ENCODE measurements around the gene MED27.

DNA sequence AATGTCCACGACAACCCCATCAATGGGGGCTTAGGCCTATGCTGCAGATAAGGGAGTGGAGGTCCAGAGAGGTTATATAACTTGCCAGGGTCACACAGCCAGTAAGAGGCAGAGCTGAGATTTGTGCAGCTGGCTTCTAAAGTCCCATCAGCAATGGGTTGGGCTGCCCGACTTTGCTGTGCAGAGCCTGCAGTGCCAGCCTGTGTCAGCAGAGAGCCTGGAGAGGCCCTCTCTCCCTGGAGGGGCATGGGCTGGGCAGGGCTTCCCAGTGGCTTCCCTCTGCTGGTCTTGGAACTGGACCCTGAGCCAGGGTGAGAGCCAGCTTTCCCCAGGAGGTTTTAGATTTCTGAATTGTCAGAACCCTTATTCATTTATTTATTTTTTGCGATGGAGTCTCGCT lies 262.6 kb downstream of the MED27 start:
- TF ChIP-seq, protein P1, sequence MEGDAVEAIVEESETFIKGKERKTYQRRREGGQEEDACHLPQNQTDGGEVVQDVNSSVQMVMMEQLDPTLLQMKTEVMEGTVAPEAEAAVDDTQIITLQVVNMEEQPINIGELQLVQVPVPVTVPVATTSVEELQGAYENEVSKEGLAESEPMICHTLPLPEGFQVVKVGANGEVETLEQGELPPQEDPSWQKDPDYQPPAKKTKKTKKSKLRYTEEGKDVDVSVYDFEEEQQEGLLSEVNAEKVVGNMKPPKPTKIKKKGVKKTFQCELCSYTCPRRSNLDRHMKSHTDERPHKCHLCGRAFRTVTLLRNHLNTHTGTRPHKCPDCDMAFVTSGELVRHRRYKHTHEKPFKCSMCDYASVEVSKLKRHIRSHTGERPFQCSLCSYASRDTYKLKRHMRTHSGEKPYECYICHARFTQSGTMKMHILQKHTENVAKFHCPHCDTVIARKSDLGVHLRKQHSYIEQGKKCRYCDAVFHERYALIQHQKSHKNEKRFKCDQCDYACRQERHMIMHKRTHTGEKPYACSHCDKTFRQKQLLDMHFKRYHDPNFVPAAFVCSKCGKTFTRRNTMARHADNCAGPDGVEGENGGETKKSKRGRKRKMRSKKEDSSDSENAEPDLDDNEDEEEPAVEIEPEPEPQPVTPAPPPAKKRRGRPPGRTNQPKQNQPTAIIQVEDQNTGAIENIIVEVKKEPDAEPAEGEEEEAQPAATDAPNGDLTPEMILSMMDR (conservative IDR thresholded peaks at IDR 0.05; ENCODE audit: low read length) = no peak
- no peak for TF ChIP-seq EZH2phosphoT487 (IDR thresholded peaks at IDR 0.05; ENCODE audit: borderline replicate concordance)
